ENCODE results near the gene TF. TPM values are rescaled to one million over a fixed set of nuclear protein-coding genes. Genes with fewer than 3 reads are reported as not detected.

The TF gene
- total and polyA plus RNA-seq, 2 of the 8 experiments (the other 6 are each of a cell fraction or from before 2014, with no cell fraction given), result 0.02 to 0.26 TPM

DNA sequence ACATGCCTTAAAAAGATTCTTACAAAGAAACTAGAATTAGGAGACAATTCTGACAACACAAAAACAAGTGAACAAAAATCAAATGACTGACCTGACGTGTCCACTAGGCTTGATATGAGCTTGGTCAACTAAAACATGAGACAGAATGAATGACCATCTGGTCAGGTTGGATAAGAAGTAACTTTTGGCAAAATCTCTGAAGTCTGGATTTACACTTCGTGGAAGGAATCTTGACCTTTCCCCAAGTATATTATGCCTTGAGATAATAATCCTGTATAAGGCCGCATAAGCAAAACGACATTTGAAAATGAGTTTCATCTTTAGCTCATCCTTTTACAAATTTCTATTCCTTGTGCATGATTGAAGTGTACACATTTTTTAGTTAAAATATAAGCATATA is 1.1 kb upstream of the TF start:
- no peak overlapping the region for H2BK5ac ChIP-seq (ENCODE audit: low read depth, low read length)
- DNase-seq (ENCODE audit: low read depth in 1 of 2, low spot score in 2 of 2), result no peak
- H4K91ac ChIP-seq (replicated peaks; ENCODE audit: insufficient read length, low read length), result no peak overlapping the region
- H3K4me1 ChIP-seq (replicated peaks in 1 of 4; ENCODE audit: control insufficient read depth in 3 of 4, insufficient read depth in 4 of 4, low read length in 3 of 4), result no peaks in the 10 kb centered on the region; a peak in 1 of 7 replicates
- no peaks in the 10 kb centered on the region for H3K36me3 ChIP-seq (ENCODE audit: control insufficient read depth in 2 of 4, insufficient read depth in 4 of 4, low read length in 3 of 4)
- H3K27me3 ChIP-seq (replicated peaks in 1 of 4; ENCODE audit: control insufficient read depth in 3 of 4, extremely low read depth in 1 of 4, insufficient read depth in 3 of 4, low read length in 3 of 4), result no peaks in the 10 kb centered on the region; a peak in 1 of 7 replicates
- FAIRE-seq, result no peak
- H3K23me2 ChIP-seq (ENCODE audit: low read depth, low read length), result no peaks in the 10 kb centered on the region
- WGBS, 2 experiments (ENCODE audit: extremely low coverage in 1 of 2, insufficient coverage in 1 of 2, insufficient read length in 1 of 2, insufficient replicate concordance in 2 of 2, low coverage in 1 of 2, low lambda C conversion rate in 2 of 2, missing lambda C conversion rate in 1 of 2), result 90% methylated on average over 4 of the region's 4 CpGs; no CpG with 5 or more reads in 1 of the 2 experiments
- H3K9ac ChIP-seq (replicated peaks in 1 of 4; ENCODE audit: extremely low read depth in 1 of 4, low read depth in 3 of 4, low read length in 3 of 4), result no peak overlapping the region
- H3K23ac ChIP-seq (ENCODE audit: insufficient read length), result no peak overlapping the region
- no peak overlapping the region for H4K5ac ChIP-seq (ENCODE audit: insufficient read length, low read depth, low read length)
- no peak overlapping the region for H3K27ac ChIP-seq (ENCODE audit: low read depth, low read length)
- no peaks in the 10 kb centered on the region for H3K9me3 ChIP-seq (ENCODE audit: insufficient read depth in 2 of 2, low read depth in 1 of 2, low read length in 1 of 2)
- H2BK15ac ChIP-seq (ENCODE audit: low read length), result no peak overlapping the region
- no peak overlapping the region for H3K4me3 ChIP-seq (ENCODE audit: extremely low read depth in 1 of 4, insufficient read depth in 2 of 4, low read depth in 3 of 4, low read length in 4 of 4)
- H3K79me1 ChIP-seq (ENCODE audit: low read depth, low read length), result no peaks in the 10 kb centered on the region
- no peak overlapping the region for H2BK120ac ChIP-seq (replicated peaks; ENCODE audit: low read depth, low read length)
- H3K14ac ChIP-seq (ENCODE audit: insufficient read length), result no peak overlapping the region
- H2BK12ac ChIP-seq (ENCODE audit: low read depth, low read length), result no peak overlapping the region
- H2BK20ac ChIP-seq (ENCODE audit: low read length), result no peak overlapping the region
- no peak overlapping the region for H2AFZ ChIP-seq (ENCODE audit: low read length)
- H3K4ac ChIP-seq (replicated peaks; ENCODE audit: insufficient read length, low read depth, low read length), result no peak overlapping the region
- H3K18ac ChIP-seq (ENCODE audit: extremely low read depth, low read length), result no peak overlapping the region
- CTCF ChIA-PET (ENCODE audit: partially characterized antibody), result interaction anchor here (1.6 kb wide), 1 partner anchor 17 kb away, joined by 4 read pairs; no protein-coding TSS in a partner anchor
- H3K4me2 ChIP-seq (ENCODE audit: insufficient read depth in 1 of 2, low read depth in 2 of 2, low read length in 2 of 2), result no peak overlapping the region
- POLR2A ChIA-PET (ENCODE audit: partially characterized antibody), result no interaction called here
- no peak overlapping the region for H4K8ac ChIP-seq (ENCODE audit: extremely low read depth, insufficient read depth, low read length)
- no peaks in the 10 kb centered on the region for H4K20me1 ChIP-seq (replicated peaks in 1 of 2; ENCODE audit: control insufficient read depth in 1 of 2, insufficient read depth in 2 of 2, low read length in 2 of 2)
- TF ChIP-seq CHD1 (IDR thresholded peaks at IDR 0.05; ENCODE audit: low read depth, low read length) (no peak), CREB1 (IDR thresholded peaks at IDR 0.05) (no peak), RFX5 (IDR thresholded peaks at IDR 0.05; ENCODE audit: borderline replicate concordance, low read depth, low read length) (no peak), CTBP2 (IDR thresholded peaks at IDR 0.05; ENCODE audit: borderline replicate concordance, insufficient read depth, insufficient read length, low read length) (no peak), CHD2 (IDR thresholded peaks at IDR 0.05; ENCODE audit: low read length) (no peak), KDM5A (IDR thresholded peaks at IDR 0.05; ENCODE audit: low read length) (no peak)
- H2AK5ac ChIP-seq (ENCODE audit: low read depth, low read length), result no peak overlapping the region
- no peaks in the 10 kb centered on the region for H3K79me2 ChIP-seq (ENCODE audit: control insufficient read depth in 1 of 2, insufficient read depth in 2 of 2, low read length in 2 of 2)
- no peak overlapping the region for H3K56ac ChIP-seq (replicated peaks; ENCODE audit: insufficient read length, low read depth, low read length)
